Muscle layer of colon (tissue), 2 donors: Measurements from ENCODE around the gene MCOLN2.
A peak's percentile ranks its signal among the peaks of the same experiment; 100 is the strongest.

Source experiments
- H3K27ac ChIP-seq: one replicate; pipeline ENCODE4 v1.7.0; 2013; ENCODE audit warnings: low read depth, mild to moderate bottlenecking, low read length, moderate library complexity
- H3K27me3 ChIP-seq, 2 donors: one replicate each; pipeline ENCODE4 v1.7.0; 2013; ENCODE audit warnings: low read length in 2 of 2, mild to moderate bottlenecking in 2 of 2; ENCODE audit not compliant: insufficient read depth in 2 of 2, control insufficient read depth in 1 of 2
- H3K36me3 ChIP-seq: one replicate; pipeline ENCODE4 v1.7.0; 2013; ENCODE audit warnings: mild to moderate bottlenecking, low read length; ENCODE audit not compliant: insufficient read depth
- H3K4me1 ChIP-seq: one replicate; pipeline ENCODE4 v1.7.0; 2013; ENCODE audit warnings: mild to moderate bottlenecking, low read length; ENCODE audit not compliant: insufficient read depth
- H3K4me3 ChIP-seq, 2 donors: one replicate each; pipeline ENCODE4 v1.7.0; 2013; ENCODE audit warnings: low read length in 2 of 2, low read depth in 1 of 2, mild to moderate bottlenecking in 1 of 2, moderate library complexity in 1 of 2
- H3K9ac ChIP-seq: one replicate; pipeline ENCODE4 v1.7.0; 2013; ENCODE audit warnings: low read length
- H3K9me3 ChIP-seq: one replicate; pipeline ENCODE4 v1.7.0; 2013; ENCODE audit warnings: mild to moderate bottlenecking, low read length
- donor health status: abdominal sarcoma.
- donor health status: Adenocarcinoma of cecum.

The MCOLN2 gene

DNA sequence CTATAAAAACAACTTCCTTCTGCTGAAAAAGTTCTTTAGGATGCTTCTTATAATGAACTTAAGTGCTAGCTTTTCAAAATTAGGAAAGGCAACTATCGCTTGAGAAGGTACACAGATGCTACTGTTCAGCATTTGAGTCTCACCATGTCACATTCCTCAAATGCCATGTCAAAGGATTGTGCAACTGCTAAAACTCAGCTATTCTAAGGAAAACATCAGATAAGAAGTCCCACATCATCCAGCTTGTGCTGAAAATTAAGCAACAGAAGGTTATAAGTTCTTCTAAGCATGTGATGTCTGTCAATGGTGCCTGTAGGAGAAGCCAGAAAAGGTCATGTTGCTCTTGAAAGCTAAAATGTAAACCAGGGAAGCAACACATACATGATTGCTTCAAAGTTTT is 36.5 kb downstream of the MCOLN2 start:
- Histone ChIP-seq H3K27me3 (no peaks in the 10 kb centered on the region), H3K4me3 (no peak overlapping the region), H3K9ac (no peak overlapping the region), H3K27ac (no peak overlapping the region), H3K9me3 (no peaks in the 10 kb centered on the region), H3K36me3 (no peaks in the 10 kb centered on the region), H3K4me1 (no peaks in the 10 kb centered on the region)

DNA sequence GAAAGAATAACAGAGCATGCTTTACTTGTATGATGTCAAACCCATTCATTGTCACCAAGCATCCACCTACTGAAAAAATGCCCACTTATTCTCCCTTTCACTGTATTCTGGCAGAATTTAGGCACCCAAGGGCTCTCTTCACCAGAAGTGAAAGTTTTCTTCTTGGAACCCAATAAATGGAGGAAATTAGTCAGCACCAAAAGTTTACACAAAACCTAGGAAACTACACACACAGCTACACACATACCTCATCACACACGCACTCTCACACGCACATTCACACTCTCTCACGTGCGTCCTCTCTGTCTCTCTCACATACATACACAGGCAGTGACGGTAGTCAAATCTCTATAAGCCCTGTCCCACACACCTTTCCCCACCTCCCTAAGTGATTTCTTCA is 37.6 kb downstream of the MCOLN2 start:
- Histone ChIP-seq H3K27me3 (no peaks in the 10 kb centered on the region), H3K36me3 (no peaks in the 10 kb centered on the region), H3K9me3 (no peaks in the 10 kb centered on the region), H3K4me1 (no peaks in the 10 kb centered on the region), H3K9ac (no peak overlapping the region), H3K27ac (no peak overlapping the region), H3K4me3 (no peak overlapping the region)

DNA sequence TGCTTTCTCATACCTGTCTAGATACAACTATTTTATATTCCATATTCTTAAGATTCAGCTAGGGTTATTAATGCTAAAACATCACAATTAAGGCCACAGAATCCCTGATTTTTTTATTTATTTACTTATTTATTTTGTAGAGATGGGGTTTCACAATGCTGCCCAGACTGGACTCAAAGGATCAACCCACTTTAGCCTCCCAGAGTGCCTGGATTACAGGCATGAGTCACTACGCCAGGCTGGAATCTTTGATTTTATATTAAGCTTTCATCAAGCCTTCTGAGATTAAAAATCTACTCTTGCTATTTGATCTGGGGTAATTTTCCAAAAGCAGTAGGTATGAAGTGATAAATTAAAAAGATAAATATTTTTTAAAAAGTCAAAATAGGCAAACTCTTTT is 38.9 kb downstream of the MCOLN2 start:
- no peaks in the 10 kb centered on the region for H3K27me3 ChIP-seq
- H3K9ac ChIP-seq: no peak overlapping the region
- no peaks in the 10 kb centered on the region for H3K36me3 ChIP-seq

DNA sequence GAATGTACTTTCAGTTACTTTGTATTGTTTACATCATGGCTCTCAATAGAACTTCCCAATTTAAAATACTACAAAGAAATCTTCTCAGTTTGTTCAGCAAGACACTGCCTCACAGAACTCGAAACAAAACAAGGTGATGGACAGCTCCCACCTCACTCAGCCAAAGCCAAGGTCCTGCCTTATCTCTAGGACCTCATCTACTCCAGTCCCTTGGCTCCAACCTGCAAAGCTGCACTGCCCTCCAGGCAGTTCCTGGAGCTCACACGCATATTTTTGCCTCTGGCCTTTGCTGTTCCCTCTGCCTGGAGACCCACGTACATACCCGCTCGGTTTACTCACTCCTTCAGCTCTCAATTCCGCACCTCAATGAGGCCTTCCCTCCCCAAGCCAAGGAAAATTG is 40.3 kb downstream of the MCOLN2 start:
- no peak overlapping the region for H3K4me3 ChIP-seq
- H3K9me3 ChIP-seq: no peaks in the 10 kb centered on the region
- no peak overlapping the region for H3K27ac ChIP-seq
- no peaks in the 10 kb centered on the region for H3K4me1 ChIP-seq
- H3K27me3 ChIP-seq: no peaks in the 10 kb centered on the region
- H3K9ac ChIP-seq: no peak overlapping the region
- H3K36me3 ChIP-seq: no peaks in the 10 kb centered on the region

More for the DNA sequence above, 38.9 kb downstream of the MCOLN2 start:
- Histone ChIP-seq H3K4me1 (no peaks in the 10 kb centered on the region), H3K27ac (no peak overlapping the region), H3K4me3 (no peak overlapping the region), H3K9me3 (no peaks in the 10 kb centered on the region)

DNA sequence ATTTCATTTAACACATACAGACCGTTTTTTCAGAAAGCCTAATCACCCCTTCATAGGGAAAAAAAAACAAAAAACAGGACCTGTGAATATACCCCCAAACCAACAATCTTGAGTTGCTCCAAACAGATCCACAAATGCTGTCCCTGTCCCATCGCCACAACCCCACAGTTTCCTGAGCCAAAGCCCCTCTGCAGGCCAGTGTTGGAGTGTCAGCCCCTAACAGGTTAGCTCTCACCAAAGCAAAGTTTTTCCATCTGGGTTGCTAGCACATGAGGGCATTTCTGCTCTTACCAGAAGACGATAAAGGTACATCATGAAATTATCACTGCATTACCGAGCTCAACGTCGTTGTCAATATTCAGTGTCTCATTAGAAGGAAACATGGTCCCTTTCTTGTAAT is 40.8 kb downstream of the MCOLN2 start:
- Histone ChIP-seq H3K27me3 (no peaks in the 10 kb centered on the region), H3K4me1 (no peaks in the 10 kb centered on the region), H3K4me3 (no peak overlapping the region), H3K9me3 (no peaks in the 10 kb centered on the region), H3K9ac (no peak overlapping the region), H3K36me3 (no peaks in the 10 kb centered on the region), H3K27ac (no peak overlapping the region)

DNA sequence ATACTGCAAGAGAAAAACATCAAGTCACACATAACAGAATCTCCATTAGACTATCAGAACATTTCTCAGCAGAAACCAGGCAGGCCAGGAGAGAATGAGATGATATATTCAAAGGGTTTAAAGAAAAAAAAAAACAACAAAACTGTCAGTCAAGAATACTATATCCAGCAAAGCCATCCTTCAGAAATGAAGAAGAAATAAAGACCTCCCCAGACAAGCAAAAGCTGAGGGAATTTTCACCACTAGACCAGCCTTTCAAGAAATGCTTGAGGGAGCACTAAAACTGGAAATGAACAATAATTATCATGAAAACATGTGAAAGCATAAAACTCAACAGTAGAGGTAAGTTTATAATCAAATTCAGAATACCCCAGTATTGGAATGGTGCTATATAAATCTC is 47.2 kb downstream of the MCOLN2 start:
- Histone ChIP-seq H3K36me3 (no peaks in the 10 kb centered on the region), H3K27me3 (no peaks in the 10 kb centered on the region), H3K9me3 (no peaks in the 10 kb centered on the region), H3K9ac (no peak overlapping the region), H3K4me3 (no peak overlapping the region), H3K27ac (no peak overlapping the region), H3K4me1 (peaks cover 9% of the 10 kb centered on the region)

DNA sequence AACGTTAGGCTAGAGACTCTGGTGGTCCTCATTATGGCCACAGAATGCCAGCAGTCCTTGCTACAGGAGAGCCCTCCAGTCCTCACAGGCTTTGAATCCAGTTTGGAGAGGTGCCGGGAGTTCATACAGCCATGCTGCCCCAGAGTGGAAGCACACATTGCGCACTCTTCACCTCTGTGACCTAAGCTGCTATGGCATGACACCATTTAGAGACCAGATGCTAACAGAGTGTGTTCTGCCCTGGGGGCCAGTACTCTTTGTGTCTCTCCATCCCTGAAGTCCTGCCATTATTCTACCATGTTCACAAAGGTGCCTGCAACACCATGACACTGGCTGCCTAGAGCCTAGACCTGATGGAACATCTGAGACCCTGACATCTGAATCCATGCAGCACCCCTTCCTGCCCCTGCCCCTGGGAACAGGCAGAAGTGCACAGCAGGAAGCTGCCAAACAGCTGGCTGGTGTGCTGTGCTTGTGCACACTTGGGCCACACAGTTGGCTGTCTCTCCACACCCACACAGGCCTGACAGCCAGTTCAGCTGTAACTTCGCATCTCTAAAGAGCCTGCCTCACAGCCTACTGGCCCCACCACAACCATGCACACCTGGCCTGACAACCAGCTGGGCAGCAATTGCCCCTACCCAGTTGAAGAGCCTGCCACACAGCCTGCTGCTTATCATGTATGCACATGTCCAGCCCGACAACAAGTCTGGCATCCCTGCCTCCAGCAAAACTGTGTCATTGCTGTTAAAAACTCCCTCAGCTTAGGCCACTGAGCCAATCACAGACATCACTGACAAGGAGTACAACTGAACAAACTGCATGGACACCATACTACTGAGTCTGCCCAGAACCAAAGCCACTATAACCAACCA is 49.1 kb downstream of the MCOLN2 start:
- Histone ChIP-seq H3K9me3 (no peaks in the 10 kb centered on the region), H3K27ac (no peak overlapping the region), H3K4me3 (no peak overlapping the region), H3K4me1 (peaks cover 9% of the 10 kb centered on the region), H3K27me3 (no peaks in the 10 kb centered on the region), H3K36me3 (no peaks in the 10 kb centered on the region), H3K9ac (no peak overlapping the region)

DNA sequence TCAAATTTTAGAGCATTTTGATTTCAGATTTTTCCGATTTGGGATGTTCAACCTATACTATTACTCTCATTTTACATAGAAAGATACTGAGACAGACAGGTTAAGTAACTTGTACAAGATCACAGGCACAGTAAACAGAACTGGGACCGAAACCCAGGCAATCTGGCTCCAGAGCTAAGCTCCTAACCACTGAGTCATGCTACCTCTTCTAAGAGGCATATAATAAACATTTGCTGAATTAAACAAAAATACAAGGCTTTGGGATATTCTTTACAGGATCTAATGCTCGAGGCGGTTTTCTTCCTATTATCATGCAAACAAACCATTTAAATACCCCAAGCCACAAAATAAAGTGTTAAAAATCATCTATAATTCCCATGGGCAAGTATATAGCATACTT is 50.3 kb downstream of the MCOLN2 start:
- H3K4me1 ChIP-seq: peaks cover 9% of the 10 kb centered on the region
- no peak overlapping the region for H3K9ac ChIP-seq
- H3K4me3 ChIP-seq: no peak overlapping the region
- H3K27ac ChIP-seq: no peak overlapping the region
- H3K9me3 ChIP-seq: no peaks in the 10 kb centered on the region
- no peaks in the 10 kb centered on the region for H3K36me3 ChIP-seq
- no peaks in the 10 kb centered on the region for H3K27me3 ChIP-seq

DNA sequence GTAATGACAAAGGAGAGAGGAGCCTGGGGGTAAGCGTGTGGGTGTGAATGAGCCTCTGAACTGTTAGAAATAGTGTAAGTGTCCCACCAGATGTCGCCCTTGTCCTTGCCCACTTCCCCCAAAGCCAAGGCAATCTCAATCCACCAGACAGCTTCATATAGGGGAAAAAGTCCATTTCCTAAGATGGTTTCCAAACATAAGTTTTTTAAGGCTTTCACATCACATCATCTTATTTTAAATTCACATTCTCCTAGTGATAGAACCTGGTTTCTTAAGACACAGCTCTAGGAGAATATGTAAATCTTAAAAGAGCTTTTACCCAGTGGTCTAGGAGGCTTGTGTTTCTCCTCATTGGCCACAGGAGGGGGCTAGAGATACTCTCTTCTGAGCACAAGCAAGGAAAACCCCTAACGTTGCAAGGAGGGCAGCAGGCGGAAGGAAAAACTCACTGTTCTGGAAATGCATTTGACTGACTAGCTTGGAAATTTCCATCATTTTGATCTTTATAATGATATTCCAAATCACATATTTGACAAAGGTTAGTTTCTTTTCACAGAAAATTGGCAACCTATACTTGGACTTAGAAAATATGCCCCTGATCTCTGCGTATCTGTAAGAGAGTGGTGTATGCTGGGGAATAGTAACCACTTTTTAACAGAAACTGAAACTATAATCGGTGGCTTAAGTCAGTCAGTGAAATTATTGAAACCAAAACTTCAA is 52.0 kb downstream of the MCOLN2 start:
- Histone ChIP-seq H3K9ac (peak overlapping the region; percentile 59), H3K4me1 (peaks cover 9% of the 10 kb centered on the region), H3K27me3 (no peaks in the 10 kb centered on the region), H3K9me3 (no peaks in the 10 kb centered on the region), H3K4me3 (peak overlapping the region; percentile 51 to 74), H3K36me3 (no peaks in the 10 kb centered on the region), H3K27ac (peak overlapping the region; percentile 55)

GRCh38 chr1:84941843-84942242 is 55.1 kb downstream of the MCOLN2 start:
- Histone ChIP-seq H3K9ac (no peak overlapping the region), H3K4me1 (peaks cover 9% of the 10 kb centered on the region), H3K36me3 (no peaks in the 10 kb centered on the region), H3K4me3 (no peak overlapping the region), H3K27ac (no peak overlapping the region), H3K27me3 (no peaks in the 10 kb centered on the region), H3K9me3 (no peaks in the 10 kb centered on the region)

DNA sequence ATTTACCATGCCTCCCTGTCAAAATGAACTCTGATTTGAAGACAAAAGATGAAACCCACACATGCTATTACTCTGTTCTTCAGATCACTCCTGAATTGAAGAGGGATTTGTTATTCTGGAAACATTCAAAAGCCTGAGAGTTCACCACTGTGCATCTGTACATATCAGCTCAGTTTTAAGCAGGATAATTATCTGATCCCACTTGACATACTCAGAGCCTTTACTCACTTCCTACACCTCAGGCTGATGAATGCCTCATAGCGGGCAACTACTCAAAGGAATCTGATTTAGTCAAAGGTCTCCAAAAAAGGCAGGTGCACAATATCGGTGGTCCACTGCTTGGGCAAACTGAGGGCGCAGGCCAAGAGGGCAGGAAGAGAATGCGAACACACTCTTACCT is 56.4 kb downstream of the MCOLN2 start:
- no peak overlapping the region for H3K9ac ChIP-seq
- peaks cover 5% of the 10 kb centered on the region for H3K4me1 ChIP-seq
- no peak overlapping the region for H3K27ac ChIP-seq
- H3K36me3 ChIP-seq: no peaks in the 10 kb centered on the region
- H3K9me3 ChIP-seq: no peaks in the 10 kb centered on the region
- no peaks in the 10 kb centered on the region for H3K27me3 ChIP-seq
- H3K4me3 ChIP-seq: no peak overlapping the region
